K562 (cell line): Measurements from ENCODE around the gene HMGB2. TPM values are rescaled to one million over a fixed set of nuclear protein-coding genes. Genes with fewer than 3 reads are reported as not detected.

ENCODE experiments used
- ATF1 ChIP-seq, 2 experiments: fragments of 450-650 bp in 1 of 2; IDR thresholded peaks; 2 replicates each; pipeline ENCODE4 v1.6.1; 2016; ENCODE audit warnings: missing compliant biosample characterization in 1 of 2, missing genetic modification characterization in 1 of 2
- BRD4 ChIP-seq: fragments of 200-600 bp; sonication (generic); IDR thresholded peaks from 2 replicates; pipeline ENCODE4 v1.6.1; 2017; ENCODE audit warnings: inconsistent platforms
- BRF2 ChIP-seq: IDR thresholded peaks from 3 replicates; pipeline ENCODE4 v1.6.1; 2011; ENCODE audit warnings: borderline replicate concordance, mild to moderate bottlenecking; ENCODE audit not compliant: insufficient read length, insufficient read depth
- DNMT1 ChIP-seq: fragments of 450-650 bp; IDR thresholded peaks from 2 replicates; pipeline ENCODE4 v1.6.1; 2016; ENCODE audit warnings: antibody characterized with exemption, mild to moderate bottlenecking
- FOS ChIP-seq: IDR thresholded peaks from 3 replicates; pipeline ENCODE4 v1.6.1; 2011; ENCODE audit not compliant: insufficient read length; ENCODE audit errors: extremely low read depth
- HBP1 ChIP-seq: fragments of 450-650 bp; formaldehyde crosslinking; IDR thresholded peaks from 2 replicates; pipeline ENCODE4 v1.4.0; 2022; ENCODE audit warnings: missing genetic modification characterization
- HCFC1 ChIP-seq: IDR thresholded peaks from 2 replicates; pipeline ENCODE4 v1.6.1; 2012; ENCODE audit warnings: low read depth, low read length, improper control_type of control experiment
- HMG20A ChIP-seq: fragments of 450-650 bp; formaldehyde crosslinking; conservative IDR thresholded peaks from 2 replicates; pipeline ENCODE4 v1.4.0; 2020; ENCODE audit warnings: mild to moderate bottlenecking, mixed read lengths
- HOXB6 ChIP-seq: fragments of 250-450 bp; sonication (Bioruptor Pico); IDR thresholded peaks from 2 replicates; pipeline ENCODE4 v1.5.1; 2022; ENCODE audit warnings: mild to moderate bottlenecking, borderline replicate concordance
- KLF1 ChIP-seq: fragments of 450-650 bp; IDR thresholded peaks from 2 replicates; pipeline ENCODE4 v1.6.1; 2016; ENCODE audit warnings: missing genetic modification characterization, missing compliant biosample characterization
- MTF1 ChIP-seq: fragments of 250-450 bp; sonication (Bioruptor Pico); IDR thresholded peaks from 2 replicates; pipeline ENCODE4 v1.9.0; 2021; ENCODE audit warnings: moderate library complexity, mild to moderate bottlenecking, inconsistent platforms, borderline replicate concordance
- MYNN ChIP-seq, 2 experiments: sonication (generic); formaldehyde crosslinking in 1 of 2; IDR thresholded peaks; 2 replicates each; pipeline versions ENCODE4 v1.5.0 to v1.6.1; 2016 to 2020; ENCODE audit warnings: antibody characterized with exemption in 1 of 2, missing genetic modification reagents in 1 of 2
- PML ChIP-seq: IDR thresholded peaks from 2 replicates; pipeline ENCODE4 v1.6.1; 2012; ENCODE audit warnings: low read length, inconsistent platforms
- POLR2A ChIP-seq: fragments of 450-650 bp; conservative IDR thresholded peaks from 2 replicates; pipeline ENCODE4 v1.6.1; 2016
- SOX6 ChIP-seq: fragments of 450-650 bp; IDR thresholded peaks from 2 replicates; pipeline ENCODE4 v1.6.1; 2014; ENCODE audit warnings: mild to moderate bottlenecking
- TCF7L2 ChIP-seq: fragments of 150-350 bp; IDR thresholded peaks from 2 replicates; pipeline ENCODE4 v1.6.1; 2016; ENCODE audit warnings: low read depth, mild to moderate bottlenecking, low read length, moderate library complexity
- TOE1 ChIP-seq, 2 experiments: fragments of 450-650 bp in 1 of 2; sonication (generic) in 1 of 2; formaldehyde crosslinking in 1 of 2; IDR thresholded peaks; 2 replicates each; pipeline versions ENCODE4 v1.7.1 to v1.8.0; 2016 to 2022; ENCODE audit warnings: borderline replicate concordance in 2 of 2, mild to moderate bottlenecking in 2 of 2, antibody characterized with exemption in 1 of 2, inconsistent platforms in 1 of 2, low read depth in 1 of 2, missing genetic modification reagents in 1 of 2, moderate library complexity in 1 of 2
- XRCC5 ChIP-seq: fragments of 200-400 bp; formaldehyde crosslinking; IDR thresholded peaks from 2 replicates; pipeline ENCODE4 v1.6.1; 2017; ENCODE audit warnings: low read depth, mild to moderate bottlenecking, low read length
- ZBTB43 ChIP-seq: sonication (generic); formaldehyde crosslinking; IDR thresholded peaks from 2 replicates; pipeline ENCODE4 v1.8.0; 2023; ENCODE audit warnings: mild to moderate bottlenecking, missing genetic modification reagents
- ZEB2 ChIP-seq: fragments of 450-650 bp; IDR thresholded peaks from 2 replicates; pipeline ENCODE4 v1.6.1; 2016
- ZNF212 ChIP-seq: fragments of 450-650 bp; formaldehyde crosslinking; IDR thresholded peaks from 2 replicates; pipeline ENCODE4 v1.4.0; 2020; ENCODE audit warnings: mild to moderate bottlenecking
- ZNF282 ChIP-seq: sonication (generic); formaldehyde crosslinking; IDR thresholded peaks from 2 replicates; pipeline ENCODE4 v1.8.1; 2023; ENCODE audit warnings: missing genetic modification reagents
- ZNF436 ChIP-seq: fragments of 250-450, 450-650 bp; sonication (Bioruptor Pico); formaldehyde crosslinking; IDR thresholded peaks from 2 replicates; pipeline ENCODE4 v1.7.0; 2020; ENCODE audit warnings: mild to moderate bottlenecking
- ZNF766 ChIP-seq: fragments of 200-800 bp; sonication (Bioruptor generic); conservative IDR thresholded peaks from 2 replicates; pipeline ENCODE4 v1.6.1; 2016; ENCODE audit warnings: missing genetic modification characterization, missing compliant biosample characterization
- polyA plus RNA-seq, 8 experiments: library from polyadenylated mRNA; depleted of rRNA in 4 of 8; stranded (reverse) in 5 of 8; unstranded in 3 of 8; fragments of >200 nt; fragmentation: Nextera tagmentation in 2 of 8; fragmentation: Illumina TruSeq in 1 of 8; extraction: Ambion mirVana in 2 of 8; extraction: Trizol in 1 of 8; gene quantifications; 2 replicates each; pipeline versions ENCODE4 v1.2.1 to v1.2.3, GENCODE V29; 2011 to 2014; ENCODE audit warnings: inconsistent platforms in 1 of 8, missing spikeins in 1 of 8
- total RNA-seq, 7 experiments: library from RNA; depleted of rRNA in 6 of 7; stranded (reverse); fragments of >200 nt in 6 of 7; fragmentation: Illumina TruSeq in 2 of 7; extraction: Trizol in 2 of 7; gene quantifications; 2 replicates each; pipeline versions ENCODE4 v1.2.1 to v1.2.3, GENCODE V29; 2011 to 2021; ENCODE audit warnings: low replicate concordance in 1 of 7
- TF ChIP-seq, protein P1 (sequence below): fragments of 450-650 bp; formaldehyde crosslinking; IDR thresholded peaks from 2 replicates; pipeline ENCODE4 v1.4.0; 2022; ENCODE audit warnings: missing genetic modification characterization

HMGB2 gene
- total and polyA plus RNA-seq, 9 of the 15 experiments (the other 6 are each of a cell fraction or from before 2014, with no cell fraction given), result 309 to 822 (median 626) TPM

GRCh38 chr4:173281406-173282255, 52.5 kb downstream of the HMGB2 start (continued):
- TF ChIP-seq HOXB6 (CRISPR knock-in tag), result no peak
- TF ChIP-seq ZBTB43 (CRISPR knock-in tag), result no peak
- no peak for TF ChIP-seq POLR2A
- TF ChIP-seq BRD4, result no peak
- TF ChIP-seq XRCC5, result no peak
- TF ChIP-seq MYNN (IDR thresholded peaks at IDR 0.05), result no peak
- TF ChIP-seq MYNN (CRISPR knock-in tag; IDR thresholded peaks at IDR 0.05), result no peak
- no peak for TF ChIP-seq TCF7L2
- TF ChIP-seq KLF1, result no peak
- no peak for TF ChIP-seq ZNF436
- no peak for TF ChIP-seq ZEB2
- no peak for TF ChIP-seq ZNF212 (CRISPR knock-in tag)
- TF ChIP-seq ATF1 (CRISPR knock-in tag; IDR thresholded peaks at IDR 0.05), result no peak
- 0 out of 2 replicates have a peak, but pooled peaks have one; percentile 8 for TF ChIP-seq ATF1 (tag; IDR thresholded peaks at IDR 0.05)
- TF ChIP-seq HBP1 (CRISPR knock-in tag), result no peak
- TF ChIP-seq HMG20A (CRISPR knock-in tag), result no peak
- TF ChIP-seq SOX6, result peak; percentile 65
- peak; percentile 94 for TF ChIP-seq ZNF766
- TF ChIP-seq ZNF282 (CRISPR knock-in tag), result no peak
- no peak for TF ChIP-seq MTF1 (CRISPR knock-in tag)
- TF ChIP-seq PML, result peak; percentile 73; the same call in 1 of the 2 replicates
- TF ChIP-seq FOS, result no peak
- TF ChIP-seq DNMT1, result no peak
- TF ChIP-seq, protein P1, sequence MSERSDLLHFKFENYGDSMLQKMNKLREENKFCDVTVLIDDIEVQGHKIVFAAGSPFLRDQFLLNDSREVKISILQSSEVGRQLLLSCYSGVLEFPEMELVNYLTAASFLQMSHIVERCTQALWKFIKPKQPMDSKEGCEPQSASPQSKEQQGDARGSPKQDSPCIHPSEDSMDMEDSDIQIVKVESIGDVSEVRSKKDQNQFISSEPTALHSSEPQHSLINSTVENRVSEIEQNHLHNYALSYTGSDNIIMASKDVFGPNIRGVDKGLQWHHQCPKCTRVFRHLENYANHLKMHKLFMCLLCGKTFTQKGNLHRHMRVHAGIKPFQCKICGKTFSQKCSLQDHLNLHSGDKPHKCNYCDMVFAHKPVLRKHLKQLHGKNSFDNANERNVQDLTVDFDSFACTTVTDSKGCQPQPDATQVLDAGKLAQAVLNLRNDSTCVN (CRISPR knock-in tag), result no peak
- no peak for TF ChIP-seq BRF2
- TF ChIP-seq TOE1 (IDR thresholded peaks at IDR 0.05; ENCODE audit: borderline replicate concordance), result no peak
- TF ChIP-seq TOE1 (CRISPR knock-in tag; IDR thresholded peaks at IDR 0.05; ENCODE audit: borderline replicate concordance, low read depth), result no peak
- no peak for TF ChIP-seq HCFC1
